Naive thymus-derived CD8-positive, alpha-beta T cell (primary cell): Measurements from ENCODE around the gene PPHLN1. TPM values are rescaled to one million over a fixed set of nuclear protein-coding genes. Genes with fewer than 3 reads are reported as not detected.

Experiments used
- ATAC-seq, 2 donors: fragments of 150-1000 bp; cut with Tn5 transposase in 1 of 2; sonication (Bioruptor Pico), chemical (Tn5 transposase) in 1 of 2; 1 replicate in 1 of 2; 2 replicates in 1 of 2; pipeline ENCODE4 v1.10.0; 2021; ENCODE audit warnings: mild to moderate bottlenecking in 2 of 2, moderate library complexity in 2 of 2
- POLR2A ChIA-PET: fragments of 350-600 bp; sonication (Branson Sonifier 250); formaldehyde crosslinking; loops from one replicate; lab custom pipeline; 2021; ENCODE audit warnings: antibody characterized with exemption; lab: Charles Lee
- DNase-seq, 10 donors: peaks; one replicate each; pipeline versions ENCODE4 v3.0.0 to v3.0.0-alpha.2; 2020 to 2022
- H3K27ac Mint-ChIP-seq, 10 donors: one replicate each; pipeline ENCODE4 v1.8.0; 2020 to 2022; ENCODE audit warnings: mild to moderate bottlenecking in 10 of 10, mixed read lengths in 10 of 10, moderate library complexity in 4 of 10, inconsistent platforms in 1 of 10
- H3K27me3 Mint-ChIP-seq, 5 donors: one replicate each; pipeline ENCODE4 v1.8.0; 2021 to 2022; ENCODE audit warnings: mixed read lengths in 5 of 5
- H3K36me3 Mint-ChIP-seq, 3 donors: one replicate each; pipeline ENCODE4 v1.8.0; 2020 to 2022; ENCODE audit warnings: mixed read lengths in 3 of 3, mild to moderate bottlenecking in 2 of 3, inconsistent platforms in 1 of 3
- H3K4me1 Mint-ChIP-seq, 4 donors: one replicate each; pipeline ENCODE4 v1.8.0; 2021 to 2022; ENCODE audit warnings: mixed read lengths in 4 of 4
- H3K4me3 Mint-ChIP-seq, 10 donors: one replicate each; pipeline ENCODE4 v1.8.0; 2020 to 2022; ENCODE audit warnings: mild to moderate bottlenecking in 10 of 10, mixed read lengths in 10 of 10, moderate library complexity in 6 of 10, inconsistent platforms in 1 of 10
- H3K9me3 Mint-ChIP-seq, 9 donors: one replicate each; pipeline ENCODE4 v1.8.0; 2020 to 2022; ENCODE audit warnings: mixed read lengths in 9 of 9, mild to moderate bottlenecking in 3 of 9, inconsistent platforms in 1 of 9, moderate library complexity in 1 of 9
- polyA plus RNA-seq, 3 donors: library from polyadenylated mRNA; unstranded; fragments of 300-500 nt; fragmentation: Illumina TruSeq; gene quantifications; one replicate each; pipeline ENCODE4 v1.2.3, GENCODE V29; 2021
- total RNA-seq, 8 experiments: library from RNA in 2 of 8; stranded (reverse) in 2 of 8; gene quantifications; one replicate each; pipeline ENCODE4 v1.2.3 and lab custom pipeline; 2021 to 2026

Gene PPHLN1
- total and polyA plus RNA-seq, 5 experiments from 2014 or later = 107 to 178 (median 152) TPM

GRCh38 chr12:42356344-42356743 is 30.4 kb downstream of the PPHLN1 start:
- Mint-ChIP-seq H3K4me1 (peaks cover 8 to 26% (median 21%) of the 10 kb centered on the region in 4 donors), H3K27ac (no peak overlapping the region), H3K9me3 (no peaks in the 10 kb centered on the region), H3K36me3 (peaks cover 0 to 71% (median 11%) of the 10 kb centered on the region in 3 donors), H3K27me3 (no peaks in the 10 kb centered on the region), H3K4me3 (no peak overlapping the region)
- POLR2A ChIA-PET = no interaction called here
- no peak for DNase-seq
- no peak for ATAC-seq

GRCh38 chr12:42360747-42361403 is 34.9 kb downstream of the PPHLN1 start:
- no peaks in the 10 kb centered on the region for H3K9me3 Mint-ChIP-seq
- ATAC-seq (no peak), DNase-seq (no peak)
- peaks cover 0 to 48% (median 11%) of the 10 kb centered on the region in 3 donors for H3K36me3 Mint-ChIP-seq
- H3K27ac Mint-ChIP-seq = peak overlapping the region in 2 of 10 donors; percentile 36 to 64
- POLR2A ChIA-PET = no interaction called here
- H3K4me3 Mint-ChIP-seq = no peak overlapping the region
- H3K4me1 Mint-ChIP-seq = peaks cover 13 to 43% (median 36%) of the 10 kb centered on the region in 4 donors
- no peaks in the 10 kb centered on the region for H3K27me3 Mint-ChIP-seq

- DNase-seq = no peak
- no peak overlapping the region for H3K4me3 Mint-ChIP-seq
- POLR2A ChIA-PET = no interaction called here
- H3K9me3 Mint-ChIP-seq = no peaks in the 10 kb centered on the region
- ATAC-seq = no peak
- peaks cover 0 to 40% (median 11%) of the 10 kb centered on the region in 3 donors for H3K36me3 Mint-ChIP-seq
- peak overlapping the region in 2 of 10 donors; percentile 9 to 34 for H3K27ac Mint-ChIP-seq
- H3K4me1 Mint-ChIP-seq = peaks cover 14 to 46% (median 36%) of the 10 kb centered on the region in 4 donors
- H3K27me3 Mint-ChIP-seq = no peaks in the 10 kb centered on the region
Observed at GRCh38 chr12:42361909-42362646, 36.1 kb downstream of the PPHLN1 start.

- no peak for ATAC-seq
- POLR2A ChIA-PET = no interaction called here
- Mint-ChIP-seq H3K9me3 (no peaks in the 10 kb centered on the region), H3K36me3 (peaks cover 0 to 39% (median 11%) of the 10 kb centered on the region in 3 donors), H3K4me3 (no peak overlapping the region), H3K27ac (peak overlapping the region in 3 of 10 donors; percentile 34 to 47 (median 38)), H3K27me3 (no peaks in the 10 kb centered on the region), H3K4me1 (peaks cover 13 to 46% (median 34%) of the 10 kb centered on the region in 4 donors)
- DNase-seq = no peak
Observed at GRCh38 chr12:42362647-42363260, 36.8 kb downstream of the PPHLN1 start.

GRCh38 chr12:42364692-42365091 is 38.7 kb downstream of the PPHLN1 start:
- Mint-ChIP-seq H3K4me1 (peaks cover 10 to 44% (median 31%) of the 10 kb centered on the region in 4 donors), H3K27me3 (no peaks in the 10 kb centered on the region), H3K4me3 (no peak overlapping the region), H3K36me3 (peaks cover 0 to 32% (median 11%) of the 10 kb centered on the region in 3 donors), H3K9me3 (no peaks in the 10 kb centered on the region), H3K27ac (peak overlapping the region in 3 of 10 donors; percentile 20 to 53 (median 25))
- DNase-seq (no peak), ATAC-seq (no peak)
- POLR2A ChIA-PET = no interaction called here

GRCh38 chr12:42365486-42365885 is 39.5 kb downstream of the PPHLN1 start:
- Mint-ChIP-seq H3K4me1 (peaks cover 10 to 39% (median 28%) of the 10 kb centered on the region in 4 donors), H3K9me3 (no peaks in the 10 kb centered on the region), H3K27ac (peak overlapping the region in 1 of 10 donors; percentile 28), H3K4me3 (no peak overlapping the region), H3K27me3 (no peaks in the 10 kb centered on the region), H3K36me3 (peaks cover 0 to 35% (median 8%) of the 10 kb centered on the region in 3 donors)
- POLR2A ChIA-PET = no interaction called here
- DNase-seq (no peak), ATAC-seq (no peak)

GRCh38 chr12:42370013-42370412 is 44.0 kb downstream of the PPHLN1 start:
- Mint-ChIP-seq H3K4me1 (peaks cover 4 to 29% (median 19%) of the 10 kb centered on the region in 4 donors), H3K4me3 (no peak overlapping the region), H3K9me3 (no peaks in the 10 kb centered on the region), H3K27me3 (no peaks in the 10 kb centered on the region), H3K27ac (peak overlapping the region in 3 of 10 donors; percentile 0 to 54 (median 49)), H3K36me3 (peaks cover 0 to 30% (median 0%) of the 10 kb centered on the region in 3 donors)
- ATAC-seq (no peak), DNase-seq (no peak)
- POLR2A ChIA-PET = no interaction called here

- ATAC-seq (peak; percentile 85 to 91), DNase-seq (peak in 6 of 10 donors; percentile 17 to 60 (median 44))
- Mint-ChIP-seq H3K4me3 (no peak overlapping the region), H3K27me3 (no peaks in the 10 kb centered on the region), H3K9me3 (no peaks in the 10 kb centered on the region), H3K4me1 (peaks cover 3 to 18% (median 14%) of the 10 kb centered on the region in 4 donors), H3K27ac (peak overlapping the region in 3 of 10 donors; percentile 1 to 19 (median 8)), H3K36me3 (peaks cover 4 to 48% (median 10%) of the 10 kb centered on the region in 3 donors)
- POLR2A ChIA-PET = interaction anchor here (0.9 kb wide), 1 partner anchor 211 kb away, joined by 3 read pairs; no protein-coding TSS in a partner anchor
Observed at GRCh38 chr12:42372154-42372791, 46.3 kb downstream of the PPHLN1 start.

- POLR2A ChIA-PET = interaction anchor here (0.9 kb wide), 1 partner anchor 213 kb away, joined by 3 read pairs; no protein-coding TSS in a partner anchor
- Mint-ChIP-seq H3K4me1 (peaks cover 3 to 18% (median 15%) of the 10 kb centered on the region in 4 donors), H3K36me3 (peaks cover 4 to 57% (median 10%) of the 10 kb centered on the region in 3 donors), H3K27me3 (no peaks in the 10 kb centered on the region), H3K9me3 (no peaks in the 10 kb centered on the region), H3K27ac (no peak overlapping the region), H3K4me3 (no peak overlapping the region)
- DNase-seq (no peak), ATAC-seq (no peak)
Observed at GRCh38 chr12:42373669-42374068, 47.7 kb downstream of the PPHLN1 start.

- no peaks in the 10 kb centered on the region for H3K27me3 Mint-ChIP-seq
- peak overlapping the region in 1 of 10 donors; percentile 3 for H3K27ac Mint-ChIP-seq
- no peaks in the 10 kb centered on the region for H3K9me3 Mint-ChIP-seq
- POLR2A ChIA-PET = no interaction called here
- H3K36me3 Mint-ChIP-seq = peaks cover 4 to 72% (median 12%) of the 10 kb centered on the region in 3 donors
- DNase-seq (no peak), ATAC-seq (no peak)
- peaks cover 11 to 39% (median 30%) of the 10 kb centered on the region in 4 donors for H3K4me1 Mint-ChIP-seq
- H3K4me3 Mint-ChIP-seq = no peak overlapping the region
Observed at GRCh38 chr12:42380733-42381132, 54.8 kb downstream of the PPHLN1 start.

- Mint-ChIP-seq H3K4me3 (no peak overlapping the region), H3K36me3 (peaks cover 0 to 63% (median 4%) of the 10 kb centered on the region in 3 donors), H3K27me3 (no peaks in the 10 kb centered on the region), H3K9me3 (no peaks in the 10 kb centered on the region), H3K4me1 (peaks cover 11 to 39% (median 30%) of the 10 kb centered on the region in 4 donors), H3K27ac (peak overlapping the region in 3 of 10 donors; percentile 13 to 34 (median 17))
- ATAC-seq = no peak
- no peak for DNase-seq
- POLR2A ChIA-PET = no interaction called here
Observed at GRCh38 chr12:42382013-42382696, 56.2 kb downstream of the PPHLN1 start.
